Ovary (tissue), 9 donors: ENCODE results near the gene RPRD1B. TPM values are rescaled to one million over a fixed set of nuclear protein-coding genes. Genes with fewer than 3 reads are reported as not detected.
"Not testable (repeated sequence)": the region's sequence is repeated elsewhere in the genome, so short reads cannot be mapped to it uniquely, and the experiment has no call there.

Experiments used
- DNase-seq, 5 donors: peaks; one replicate each; pipeline ENCODE4 v3.0.0-alpha.2; 2019 to 2020
- H3K27ac ChIP-seq, 2 donors: fragments of 200-600 bp; one replicate each; pipeline versions ENCODE4 v1.5.1 to v1.8.0; 2019 to 2022
- H3K27me3 ChIP-seq: fragments of 200-600 bp; one replicate; pipeline ENCODE4 v1.8.0; 2022
- H3K36me3 ChIP-seq: fragments of 200-600 bp; sonication (generic); one replicate; pipeline ENCODE4 v1.5.1; 2019
- H3K4me1 ChIP-seq: one replicate; pipeline ENCODE4 v1.8.1; 2013; ENCODE audit warnings: mild to moderate bottlenecking, moderate library complexity; ENCODE audit not compliant: insufficient read depth
- H3K4me3 ChIP-seq: fragments of 200-600 bp; sonication (generic); one replicate; pipeline ENCODE4 v1.5.1; 2017
- H3K9me3 ChIP-seq, 2 donors: fragments of 200-600 bp in 1 of 2; sonication (generic) in 1 of 2; one replicate each; pipeline versions ENCODE4 v1.5.1 to v1.8.1; 2013 to 2019; ENCODE audit warnings: mild to moderate bottlenecking in 1 of 2, moderate library complexity in 1 of 2
- EP300 ChIP-seq: sonication (generic); formaldehyde crosslinking; IDR thresholded peaks from one replicate; pipeline ENCODE4 v1.6.1; 2017; ENCODE audit warnings: antibody characterized with exemption
- POLR2A ChIP-seq: fragments of 450-650 bp; IDR thresholded peaks from one replicate; pipeline ENCODE4 v1.6.1; 2017; ENCODE audit warnings: antibody characterized with exemption, mild to moderate bottlenecking, moderate library complexity
- WGBS, 3 donors: extraction: QIAGEN DNeasy Blood & Tissue Kit in 1 of 3; methylation state at CpG; one replicate each; pipeline versions ENCODE4 v1.1.5 to v1.1.7; 2013 to 2017; 5-methylcytosine and 5-hydroxymethylcytosine counted together
- intact Hi-C, 4 donors: fragments of 100-400 bp; cut with DNase I; formaldehyde crosslinking; loops; one replicate each; pipeline versions ENCODE4 v1.11.0 to v1.15.1; 2022 to 2023
- polyA plus RNA-seq, 2 donors: library from polyadenylated mRNA; stranded (reverse); fragments of 200-250 nt in 1 of 2; fragments of 350-450 nt in 1 of 2; fragmentation: Illumina TruSeq in 1 of 2; extraction: RNeasy Lipid Tissue Mini Kit (QIAGEN cat#74804) in 1 of 2; gene quantifications; one replicate each; pipeline ENCODE4 v1.2.3, GENCODE V29; 2013 to 2014
- total RNA-seq, 7 donors: library from RNA; depleted of rRNA in 2 of 7; stranded (reverse); fragments of >200 nt in 2 of 7; fragmentation: NEBNext Ultra II Directional in 3 of 7; extraction: Animal tissue kit (Norgen Biotek cat#: 25700) in 3 of 7; gene quantifications; one replicate each; pipeline versions ENCODE4 v1.1.0 to v1.2.4, GENCODE V29; 2016 to 2023
- TF ChIP-seq, protein P1 (sequence below), 3 donors: fragments of 450-650 bp in 2 of 3; fragments of 200-600 bp in 1 of 3; IDR thresholded peaks; one replicate each; pipeline versions ENCODE4 v1.5.1 to v1.8.0; 2016 to 2022; ENCODE audit warnings: antibody characterized with exemption in 3 of 3, mild to moderate bottlenecking in 1 of 3
- donor health status: DM: no; HTN: no; CAD: no; lungs with moderate emphysema.
- donor health status: DM: no; HTN: no; CAD: no.
- donor health status: Bipolar disorder and iron deficiency.
- donor health status: DM: yes; HTN: yes; CAD: no.
- donor health status: DM: no; HTN: no; CAD: no.
- donor health status: DM: yes; HTN: yes; CAD: no.

Gene RPRD1B
- total and polyA plus RNA-seq, 9 donors, result 12.1 to 45.3 (median 33.4) TPM

GRCh38 chr20:38008233-38008944 lies 25.2 kb upstream of the RPRD1B start:
- Histone ChIP-seq H3K4me1 (peaks cover 5% of the 10 kb centered on the region), H3K27ac (no peak overlapping the region), H3K4me3 (no peak overlapping the region), H3K36me3 (no peaks in the 10 kb centered on the region), H3K27me3 (no peaks in the 10 kb centered on the region), H3K9me3 (no peaks in the 10 kb centered on the region)
- no peak for DNase-seq
- no peak for TF ChIP-seq EP300
- TF ChIP-seq, protein P1, sequence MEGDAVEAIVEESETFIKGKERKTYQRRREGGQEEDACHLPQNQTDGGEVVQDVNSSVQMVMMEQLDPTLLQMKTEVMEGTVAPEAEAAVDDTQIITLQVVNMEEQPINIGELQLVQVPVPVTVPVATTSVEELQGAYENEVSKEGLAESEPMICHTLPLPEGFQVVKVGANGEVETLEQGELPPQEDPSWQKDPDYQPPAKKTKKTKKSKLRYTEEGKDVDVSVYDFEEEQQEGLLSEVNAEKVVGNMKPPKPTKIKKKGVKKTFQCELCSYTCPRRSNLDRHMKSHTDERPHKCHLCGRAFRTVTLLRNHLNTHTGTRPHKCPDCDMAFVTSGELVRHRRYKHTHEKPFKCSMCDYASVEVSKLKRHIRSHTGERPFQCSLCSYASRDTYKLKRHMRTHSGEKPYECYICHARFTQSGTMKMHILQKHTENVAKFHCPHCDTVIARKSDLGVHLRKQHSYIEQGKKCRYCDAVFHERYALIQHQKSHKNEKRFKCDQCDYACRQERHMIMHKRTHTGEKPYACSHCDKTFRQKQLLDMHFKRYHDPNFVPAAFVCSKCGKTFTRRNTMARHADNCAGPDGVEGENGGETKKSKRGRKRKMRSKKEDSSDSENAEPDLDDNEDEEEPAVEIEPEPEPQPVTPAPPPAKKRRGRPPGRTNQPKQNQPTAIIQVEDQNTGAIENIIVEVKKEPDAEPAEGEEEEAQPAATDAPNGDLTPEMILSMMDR (IDR thresholded peaks at IDR 0.05), result no peak
- TF ChIP-seq POLR2A, result no peak
- intact Hi-C loops, result no loop called here
- WGBS, 3 donors, result 95 to 96% (median 96%) methylated on average over 5 of the region's 5 CpGs

GRCh38 chr20:38009416-38009815 lies 24.1 kb upstream of the RPRD1B start:
- H3K4me1 ChIP-seq, H3K9me3 ChIP-seq, H3K27me3 ChIP-seq, H3K36me3 ChIP-seq, DNase-seq, H3K27ac ChIP-seq, H3K4me3 ChIP-seq, intact Hi-C loops: not testable (repeated sequence)
- WGBS, 3 donors, result 97 to 100% (median 97%) methylated on average over 5 of the region's 5 CpGs

GRCh38 chr20:38011696-38012095 lies 21.9 kb upstream of the RPRD1B start:
- Histone ChIP-seq H3K4me1 (peaks cover 1% of the 10 kb centered on the region), H3K27me3 (no peaks in the 10 kb centered on the region), H3K36me3 (no peaks in the 10 kb centered on the region), H3K27ac (no peak overlapping the region), H3K9me3 (no peaks in the 10 kb centered on the region), H3K4me3 (no peak overlapping the region)
- intact Hi-C loops, result no loop called here
- DNase-seq, result no peak
- WGBS, 3 donors, result 94 to 96% (median 94%) methylated on average over 5 of the region's 5 CpGs
- TF ChIP-seq EP300, result no peak
- TF ChIP-seq POLR2A, result no peak
- TF ChIP-seq, protein P1 (IDR thresholded peaks at IDR 0.05), result no peak

DNA sequence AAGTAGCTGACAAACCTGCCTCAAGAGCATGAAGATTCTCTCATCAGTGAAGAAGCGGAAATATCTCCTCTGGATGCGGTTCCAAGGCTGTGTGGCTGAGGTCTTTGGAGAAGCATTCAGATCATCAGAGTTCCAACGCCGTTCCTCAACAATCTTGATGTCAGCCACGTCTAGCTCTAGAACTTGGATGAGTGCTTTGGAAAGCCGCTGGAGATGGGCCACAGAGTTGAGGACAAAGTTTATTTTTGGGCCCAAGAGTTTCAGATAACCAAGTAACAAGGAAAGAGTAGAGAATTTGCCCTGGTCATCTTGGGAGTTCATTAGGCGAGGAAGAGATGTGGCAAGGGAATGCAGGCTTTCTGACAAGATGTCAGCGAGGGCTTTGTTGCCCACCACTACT lies 21.2 kb upstream of the RPRD1B start:
- H3K4me3 ChIP-seq, result no peak overlapping the region
- peaks cover 1% of the 10 kb centered on the region for H3K4me1 ChIP-seq
- H3K27me3 ChIP-seq, result no peaks in the 10 kb centered on the region
- H3K36me3 ChIP-seq, result no peaks in the 10 kb centered on the region
- TF ChIP-seq POLR2A (no peak), EP300 (no peak)
- TF ChIP-seq, protein P1 (IDR thresholded peaks at IDR 0.05), result no peak
- intact Hi-C loops, result no loop called here
- no peak for DNase-seq
- H3K9me3 ChIP-seq, result no peaks in the 10 kb centered on the region
- no peak overlapping the region for H3K27ac ChIP-seq
- WGBS, 3 donors, result 95 to 97% (median 95%) methylated on average over 8 of the region's 8 CpGs

DNA sequence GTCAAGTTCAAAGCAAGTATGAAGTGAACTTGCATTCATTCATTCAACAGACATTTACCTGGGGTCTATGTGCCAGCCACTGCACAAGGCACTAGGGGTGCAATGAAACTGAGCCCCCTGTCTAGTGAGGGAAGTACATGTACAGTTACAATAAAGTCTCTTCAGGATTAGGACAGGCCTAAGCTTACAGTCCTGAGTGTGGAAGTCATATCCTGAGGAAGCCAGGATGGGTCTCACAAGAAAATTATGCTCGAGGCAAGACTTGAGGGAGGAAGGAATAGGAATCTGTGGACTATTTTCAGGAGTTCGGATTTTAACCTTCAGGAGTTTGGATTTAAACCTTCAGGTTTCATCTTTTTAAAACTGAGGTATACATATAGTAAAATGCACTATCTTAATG lies 19.7 kb upstream of the RPRD1B start:
- Histone ChIP-seq H3K9me3 (no peaks in the 10 kb centered on the region), H3K4me3 (no peak overlapping the region), H3K36me3 (no peaks in the 10 kb centered on the region), H3K27me3 (no peaks in the 10 kb centered on the region), H3K4me1 (peaks cover 1% of the 10 kb centered on the region), H3K27ac (no peak overlapping the region)
- 86 to 91% (median 90%) methylated on average over 2 of the region's 2 CpGs for WGBS, 3 donors
- no peak for DNase-seq
- intact Hi-C loops, result no loop called here
- no peak for TF ChIP-seq POLR2A
- TF ChIP-seq EP300, result no peak
- TF ChIP-seq, protein P1 (IDR thresholded peaks at IDR 0.05), result no peak
